PFSK-1 (cell line): ENCODE measurements around the gene CAPN7.

Experiments used
- FOXP2 ChIP-seq: optimal IDR thresholded peaks from 2 replicates; pipeline ENCODE3; 2011; ENCODE audit warnings: borderline replicate concordance, control low read depth, inconsistent platforms; ENCODE audit not compliant: insufficient read depth; ENCODE audit errors: extremely low read length, extremely low read depth
- POLR2AphosphoS5 ChIP-seq: IDR thresholded peaks from 2 replicates; pipeline ENCODE4 v1.6.1; 2012; ENCODE audit warnings: low read depth, mild to moderate bottlenecking, control low read depth, low read length, moderate library complexity
- SIN3A ChIP-seq: IDR thresholded peaks from 2 replicates; pipeline ENCODE4 v1.6.1; 2012; ENCODE audit warnings: mild to moderate bottlenecking, low read length, moderate library complexity, borderline replicate concordance; ENCODE audit not compliant: insufficient read depth
- TAF1 ChIP-seq: IDR thresholded peaks from 2 replicates; pipeline ENCODE4 v1.6.1; 2012; ENCODE audit warnings: low read length, control low read depth, borderline replicate concordance; ENCODE audit not compliant: insufficient read depth
- TF ChIP-seq, protein P1 (sequence below), 2 experiments: IDR thresholded peaks; 2 replicates each; pipeline versions ENCODE4 v1.6.1 to v1.8.0; 2011 to 2012; ENCODE audit warnings: low read depth in 2 of 2, low read length in 2 of 2, control low read depth in 1 of 2, inconsistent platforms in 1 of 2, mild to moderate bottlenecking in 1 of 2, moderate library complexity in 1 of 2; ENCODE audit not compliant: insufficient read depth in 1 of 2

Gene CAPN7

DNA sequence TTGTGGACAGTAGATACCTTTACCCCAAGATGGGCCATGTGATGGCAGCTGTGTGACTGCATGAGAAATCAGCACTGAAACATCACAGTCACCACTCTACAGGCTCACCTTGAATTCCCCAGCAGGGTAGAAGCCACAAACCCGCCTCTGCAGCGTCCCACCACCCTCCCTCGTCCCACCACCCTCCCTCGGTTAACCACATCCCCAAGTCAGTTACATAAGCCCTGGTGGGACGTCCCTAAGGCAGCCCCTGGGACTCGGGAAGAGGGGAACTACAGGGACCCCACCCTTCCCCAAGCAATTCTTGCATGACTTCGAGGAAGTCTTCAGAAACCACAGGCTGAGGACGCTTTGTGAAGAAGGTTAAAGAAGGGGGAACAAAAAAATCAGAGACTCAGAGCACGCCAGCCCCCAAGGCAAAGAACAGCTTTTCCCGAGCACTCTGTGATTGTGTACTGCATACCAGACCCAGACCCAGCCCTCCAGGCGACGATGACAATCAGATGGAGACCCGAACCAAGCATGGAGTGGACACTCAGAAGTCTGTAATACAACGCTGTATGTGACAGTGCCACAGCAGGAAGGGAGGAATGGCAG lies 65.8 kb downstream of the CAPN7 start:
- no peak for TF ChIP-seq FOXP2
- TF ChIP-seq POLR2AphosphoS5, result no peak
- TF ChIP-seq TAF1, result no peak
- no peak for TF ChIP-seq SIN3A
- TF ChIP-seq, protein P1, sequence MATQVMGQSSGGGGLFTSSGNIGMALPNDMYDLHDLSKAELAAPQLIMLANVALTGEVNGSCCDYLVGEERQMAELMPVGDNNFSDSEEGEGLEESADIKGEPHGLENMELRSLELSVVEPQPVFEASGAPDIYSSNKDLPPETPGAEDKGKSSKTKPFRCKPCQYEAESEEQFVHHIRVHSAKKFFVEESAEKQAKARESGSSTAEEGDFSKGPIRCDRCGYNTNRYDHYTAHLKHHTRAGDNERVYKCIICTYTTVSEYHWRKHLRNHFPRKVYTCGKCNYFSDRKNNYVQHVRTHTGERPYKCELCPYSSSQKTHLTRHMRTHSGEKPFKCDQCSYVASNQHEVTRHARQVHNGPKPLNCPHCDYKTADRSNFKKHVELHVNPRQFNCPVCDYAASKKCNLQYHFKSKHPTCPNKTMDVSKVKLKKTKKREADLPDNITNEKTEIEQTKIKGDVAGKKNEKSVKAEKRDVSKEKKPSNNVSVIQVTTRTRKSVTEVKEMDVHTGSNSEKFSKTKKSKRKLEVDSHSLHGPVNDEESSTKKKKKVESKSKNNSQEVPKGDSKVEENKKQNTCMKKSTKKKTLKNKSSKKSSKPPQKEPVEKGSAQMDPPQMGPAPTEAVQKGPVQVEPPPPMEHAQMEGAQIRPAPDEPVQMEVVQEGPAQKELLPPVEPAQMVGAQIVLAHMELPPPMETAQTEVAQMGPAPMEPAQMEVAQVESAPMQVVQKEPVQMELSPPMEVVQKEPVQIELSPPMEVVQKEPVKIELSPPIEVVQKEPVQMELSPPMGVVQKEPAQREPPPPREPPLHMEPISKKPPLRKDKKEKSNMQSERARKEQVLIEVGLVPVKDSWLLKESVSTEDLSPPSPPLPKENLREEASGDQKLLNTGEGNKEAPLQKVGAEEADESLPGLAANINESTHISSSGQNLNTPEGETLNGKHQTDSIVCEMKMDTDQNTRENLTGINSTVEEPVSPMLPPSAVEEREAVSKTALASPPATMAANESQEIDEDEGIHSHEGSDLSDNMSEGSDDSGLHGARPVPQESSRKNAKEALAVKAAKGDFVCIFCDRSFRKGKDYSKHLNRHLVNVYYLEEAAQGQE (IDR thresholded peaks at IDR 0.05; ENCODE audit: insufficient read depth in 1 of 2, low read depth in 2 of 2, low read length in 2 of 2), result no peak

DNA sequence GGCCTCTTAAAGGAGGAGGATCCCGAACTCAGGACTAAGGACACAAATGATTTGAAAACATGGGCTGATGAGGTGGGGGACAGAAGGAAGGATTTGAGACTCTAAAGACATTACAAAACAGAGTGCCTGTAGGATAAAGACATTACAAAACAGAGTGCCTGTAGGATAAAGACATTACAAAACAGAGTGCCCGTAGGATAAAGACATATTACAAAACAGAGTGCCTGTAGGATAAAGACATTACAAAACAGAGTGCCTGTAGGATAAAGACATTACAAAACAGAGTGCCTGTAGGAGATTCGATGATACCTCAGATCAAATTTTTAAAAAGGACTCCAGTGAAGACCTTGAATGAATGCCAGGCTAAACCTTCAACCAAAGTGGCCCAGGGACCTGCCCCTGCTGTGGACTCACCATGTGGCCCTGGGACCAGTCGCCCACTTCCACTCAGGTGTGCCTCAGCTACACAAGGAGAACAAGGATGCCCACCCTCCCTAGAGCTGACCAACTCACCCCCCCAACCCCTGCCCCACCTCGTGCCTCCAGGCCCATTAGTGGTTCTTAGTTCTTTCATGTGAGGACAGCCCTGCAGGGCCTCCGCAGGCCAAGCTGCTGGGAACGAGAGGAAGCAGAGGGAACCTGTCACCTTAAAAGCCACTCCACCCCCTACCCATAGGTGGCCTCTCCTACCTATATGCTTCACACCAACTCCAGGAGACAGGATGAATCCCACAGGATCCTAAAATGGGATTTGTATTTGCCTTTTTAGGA lies 66.6 kb downstream of the CAPN7 start:
- no peak for TF ChIP-seq TAF1
- no peak for TF ChIP-seq POLR2AphosphoS5
- TF ChIP-seq FOXP2, result no peak
- no peak for TF ChIP-seq SIN3A
- TF ChIP-seq, protein P1 (IDR thresholded peaks at IDR 0.05; ENCODE audit: insufficient read depth in 1 of 2, low read depth in 2 of 2, low read length in 2 of 2), result no peak

- TF ChIP-seq, protein P1 (IDR thresholded peaks at IDR 0.05; ENCODE audit: insufficient read depth in 1 of 2, low read depth in 2 of 2, low read length in 2 of 2), result no peak
- no peak for TF ChIP-seq SIN3A
- TF ChIP-seq TAF1, result no peak
- no peak for TF ChIP-seq FOXP2
- TF ChIP-seq POLR2AphosphoS5, result no peak
Observed at GRCh38 chr3:15273227-15273626, 67.2 kb downstream of the CAPN7 start.

DNA sequence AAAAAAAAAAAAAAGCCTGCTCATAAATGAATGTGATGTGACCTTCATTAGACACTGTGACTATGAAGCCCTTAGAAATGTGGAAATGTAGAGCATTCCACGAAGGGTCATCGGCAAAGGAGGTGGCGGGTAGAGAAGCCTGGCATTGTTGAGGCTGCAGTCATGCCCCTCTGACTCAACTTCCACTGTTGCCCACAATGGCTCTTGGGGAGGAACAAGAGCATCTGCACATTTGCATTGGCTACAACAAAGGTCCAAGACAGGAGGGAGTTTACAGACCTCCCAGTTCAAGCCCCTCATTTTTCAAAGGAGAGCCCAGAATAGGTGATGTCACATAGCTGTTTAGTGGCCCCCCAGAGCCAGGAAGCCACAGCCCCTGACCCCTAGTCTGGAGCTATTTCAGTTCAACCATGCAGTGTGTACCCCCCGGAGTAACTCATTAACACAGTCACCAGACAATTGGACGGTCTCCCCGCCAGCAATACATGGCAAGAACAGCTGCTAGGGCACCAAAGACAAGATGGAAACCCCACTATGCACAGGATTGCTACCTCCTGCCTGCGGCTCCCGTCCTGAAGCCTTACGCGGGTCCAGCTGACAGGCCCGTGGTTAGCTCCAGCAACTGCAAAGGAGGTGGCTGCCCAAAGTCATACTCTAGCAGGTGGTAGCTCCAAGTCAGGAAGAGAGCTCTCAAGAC lies 70.1 kb downstream of the CAPN7 start:
- TF ChIP-seq POLR2AphosphoS5, result no peak
- no peak for TF ChIP-seq FOXP2
- TF ChIP-seq SIN3A, result no peak
- TF ChIP-seq, protein P1 (IDR thresholded peaks at IDR 0.05; ENCODE audit: insufficient read depth in 1 of 2, low read depth in 2 of 2, low read length in 2 of 2), result no peak
- TF ChIP-seq TAF1, result no peak
